DMS 273 treated with DMSO at 0.1 percent for 48 hours (cell line): ENCODE measurements around the gene MYBPH.

Experiments
- DNase-seq: peaks from one replicate; lab custom pipeline; 2025; lab: John Stamatoyannopoulos, UW

Gene MYBPH

DNA sequence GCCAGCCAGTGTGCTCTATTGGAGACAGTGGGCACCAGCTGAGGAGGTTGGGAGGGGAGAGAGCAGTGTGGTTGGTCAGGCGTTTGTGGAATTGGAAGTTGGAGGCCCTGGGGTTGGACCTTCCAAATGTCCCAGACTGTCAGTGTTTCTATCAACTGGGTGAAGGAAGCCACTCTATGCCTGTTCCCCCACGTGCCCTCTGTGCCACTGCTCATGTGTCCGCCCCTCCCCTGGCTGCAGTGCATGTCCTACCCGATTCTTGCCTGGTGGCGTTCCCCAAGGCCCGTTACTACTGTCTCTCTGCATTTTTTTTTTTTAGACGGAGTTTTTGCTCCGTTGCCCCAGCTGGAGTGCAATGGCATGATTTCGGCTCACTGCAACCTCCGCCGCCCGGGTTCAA lies 27.0 kb downstream of the MYBPH start:
- no peak for DNase-seq

DNA sequence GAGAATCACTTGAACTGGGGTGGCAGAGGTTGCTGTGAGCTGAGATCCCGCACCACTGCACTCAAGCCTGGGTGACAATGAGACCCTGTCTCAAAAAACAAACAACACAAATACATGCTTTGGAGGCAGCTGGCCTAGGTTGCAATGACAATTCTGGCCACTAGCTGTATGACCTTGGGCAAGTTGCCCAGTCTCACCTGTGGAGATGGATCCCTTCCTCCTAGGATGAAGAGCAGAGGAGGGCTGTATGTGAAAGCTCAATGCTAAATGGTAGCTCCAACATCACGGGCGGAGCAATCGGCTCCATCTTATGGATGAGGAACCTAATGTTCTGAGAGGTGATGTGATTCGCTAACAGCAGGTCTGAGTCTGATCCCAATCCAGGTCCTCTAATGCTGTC lies 27.5 kb downstream of the MYBPH start:
- DNase-seq = no peak

DNA sequence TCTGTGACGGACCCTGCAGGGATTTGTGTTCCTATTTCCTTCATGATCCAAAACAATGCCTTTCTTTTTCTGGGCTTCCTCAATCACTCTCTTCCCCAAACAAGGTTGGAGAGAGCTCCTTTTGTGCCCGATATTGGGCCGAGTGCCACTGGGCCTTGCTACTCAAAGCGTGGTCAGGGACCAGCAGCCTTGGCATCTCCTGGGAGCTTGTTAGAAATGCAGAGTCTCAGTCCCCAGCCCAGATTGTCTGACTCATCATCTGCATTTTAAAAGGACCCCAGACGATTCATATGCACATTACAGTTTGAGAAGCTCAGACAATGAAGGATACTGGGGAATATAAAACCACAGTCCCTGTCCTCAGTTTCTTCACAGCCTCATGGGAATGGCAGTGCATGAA lies 28.2 kb downstream of the MYBPH start:
- DNase-seq = no peak

DNA sequence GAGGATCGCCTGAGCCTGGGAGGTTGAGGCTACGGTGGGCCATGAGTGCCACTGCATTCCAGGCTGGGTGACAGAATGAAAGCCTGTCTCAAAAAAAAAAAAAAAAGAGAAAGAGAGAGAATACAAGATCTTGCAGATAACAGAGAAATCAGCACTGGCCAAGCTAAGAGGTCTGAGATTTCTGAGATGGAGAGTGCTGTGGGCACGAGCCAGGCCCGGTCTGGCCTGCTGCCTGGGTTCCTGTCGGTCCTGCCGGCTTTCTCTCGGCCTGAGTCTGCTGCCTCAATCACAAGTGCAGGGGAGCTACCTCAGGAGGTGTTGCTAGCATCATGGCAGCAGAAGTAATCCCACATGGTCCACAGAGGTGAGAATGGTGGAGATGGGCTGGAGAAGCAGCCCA lies 29.1 kb downstream of the MYBPH start:
- DNase-seq = no peak

DNA sequence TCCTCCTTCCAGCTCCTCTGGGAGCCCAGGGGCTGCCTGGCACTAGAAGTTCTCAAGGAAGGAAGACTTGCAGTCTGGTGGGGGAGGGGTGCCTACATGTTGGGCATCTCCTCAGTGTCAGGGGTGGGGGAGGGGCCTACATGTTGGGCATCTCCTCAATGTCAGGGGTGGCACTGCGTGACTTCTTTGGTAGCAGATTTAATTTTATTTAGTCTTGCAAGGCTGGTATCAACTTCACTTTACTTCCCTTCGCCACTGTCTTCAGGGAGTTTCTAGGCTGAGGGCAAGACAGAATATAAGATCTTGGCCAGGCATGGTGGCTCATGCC lies 29.6 kb downstream of the MYBPH start:
- DNase-seq = no peak

DNA sequence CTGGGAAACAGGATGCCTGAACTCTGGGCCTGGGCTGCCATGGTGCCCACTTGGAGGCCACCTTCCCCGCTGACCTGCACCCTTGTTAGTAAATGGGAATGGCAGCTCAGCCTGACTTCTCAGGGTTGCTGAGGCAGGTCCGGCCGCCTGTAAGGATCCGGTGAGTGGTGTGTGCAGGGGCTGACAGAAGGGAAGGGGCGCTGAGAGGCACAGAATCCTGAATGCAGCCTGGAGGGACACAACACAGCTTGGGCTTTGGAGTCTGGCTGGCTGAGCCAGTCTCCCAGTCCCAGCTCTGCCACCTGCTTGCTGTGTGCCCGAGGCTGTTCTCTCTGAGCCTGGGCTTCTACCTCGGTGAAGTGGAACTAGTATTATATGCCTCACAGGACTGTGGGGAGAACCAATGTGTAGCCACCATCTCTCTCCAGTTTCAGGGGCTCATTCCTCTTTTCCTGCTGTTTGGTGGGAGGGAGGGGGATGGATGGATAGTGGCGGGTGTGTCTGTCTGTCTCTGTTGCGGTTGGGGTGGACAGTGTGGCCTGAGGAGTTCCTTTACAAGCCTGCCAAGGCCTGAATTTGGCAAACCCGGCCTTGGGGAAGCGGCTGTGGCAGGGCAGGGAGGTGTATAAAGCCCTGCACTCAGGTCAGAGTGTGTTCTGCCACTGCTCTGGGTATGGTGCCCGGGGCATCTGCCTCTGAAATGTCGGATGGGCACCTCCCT lies 30.1 kb downstream of the MYBPH start:
- DNase-seq = no peak

DNA sequence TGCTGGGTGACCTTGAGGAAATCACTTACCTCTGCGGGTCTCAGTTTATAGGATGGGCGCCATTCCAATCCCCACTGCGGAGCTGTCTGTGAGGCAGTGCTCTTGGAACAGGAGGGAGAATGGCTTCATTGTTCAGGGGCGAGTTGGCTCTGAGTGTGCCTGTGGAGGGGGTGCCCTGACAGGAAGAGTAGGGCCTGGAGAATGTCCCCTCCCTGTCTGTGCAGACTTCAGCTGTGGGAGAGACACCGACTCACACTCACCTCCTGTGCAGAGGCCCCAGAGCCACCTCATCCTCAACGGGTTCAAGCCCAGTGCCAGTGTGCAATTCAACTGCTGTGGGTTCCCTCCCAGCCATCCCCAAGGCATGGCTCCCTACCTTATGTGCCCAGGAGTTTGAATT lies 31.0 kb downstream of the MYBPH start:
- DNase-seq = no peak

DNA sequence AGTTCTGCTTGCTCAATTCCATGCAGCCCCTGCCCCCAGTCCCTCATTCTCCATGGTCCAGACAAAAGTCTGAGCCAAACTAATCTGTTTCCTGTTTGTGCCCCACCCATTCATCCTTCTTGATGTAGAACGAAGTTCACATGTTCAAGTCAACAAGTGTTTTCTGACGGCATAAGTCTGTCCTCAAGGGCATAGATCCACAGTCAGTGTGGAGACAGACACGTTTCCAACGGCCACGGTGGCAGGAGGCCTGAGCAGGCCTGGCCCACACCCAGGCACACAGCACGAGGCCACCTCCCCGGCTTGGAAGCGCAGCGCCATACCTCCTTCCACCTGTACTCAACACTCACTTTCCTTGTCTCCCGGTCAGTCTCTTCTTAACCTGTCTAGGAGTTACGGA lies 32.0 kb downstream of the MYBPH start:
- DNase-seq = no peak

DNA sequence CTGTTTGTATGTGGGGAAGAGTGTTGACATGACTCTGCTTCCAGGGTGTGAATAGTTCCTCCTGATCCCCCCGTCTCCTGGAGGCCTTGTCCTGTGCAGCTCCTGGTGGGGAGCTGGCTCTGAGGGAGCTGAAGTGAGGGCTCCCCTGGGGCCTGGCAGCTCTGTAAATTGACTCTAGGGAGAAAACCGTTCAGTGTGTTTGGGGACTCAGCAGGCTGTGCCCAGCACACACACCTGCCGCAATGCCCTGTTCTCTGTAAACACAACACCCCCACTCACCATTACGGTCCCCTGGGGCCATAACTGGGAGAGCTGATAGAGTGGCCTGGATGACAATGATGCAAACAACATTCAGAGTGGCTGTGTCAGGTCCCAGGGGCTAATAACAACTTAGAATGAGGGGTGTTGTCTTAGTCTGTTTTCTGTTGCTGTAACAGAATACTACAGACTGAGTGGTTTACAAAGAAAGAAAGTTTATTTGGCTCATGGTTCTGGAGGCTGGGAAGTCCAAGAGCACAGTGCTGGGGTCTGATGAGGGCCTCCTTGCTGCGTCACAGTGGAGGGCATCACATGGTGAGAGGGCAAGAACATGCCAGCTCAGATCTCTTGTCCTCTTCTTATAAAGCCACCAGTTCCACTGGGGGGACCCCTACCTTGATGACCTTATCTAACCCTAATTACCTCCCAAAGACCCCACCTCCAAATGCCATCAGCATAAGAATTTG lies 32.8 kb downstream of the MYBPH start:
- no peak for DNase-seq

DNA sequence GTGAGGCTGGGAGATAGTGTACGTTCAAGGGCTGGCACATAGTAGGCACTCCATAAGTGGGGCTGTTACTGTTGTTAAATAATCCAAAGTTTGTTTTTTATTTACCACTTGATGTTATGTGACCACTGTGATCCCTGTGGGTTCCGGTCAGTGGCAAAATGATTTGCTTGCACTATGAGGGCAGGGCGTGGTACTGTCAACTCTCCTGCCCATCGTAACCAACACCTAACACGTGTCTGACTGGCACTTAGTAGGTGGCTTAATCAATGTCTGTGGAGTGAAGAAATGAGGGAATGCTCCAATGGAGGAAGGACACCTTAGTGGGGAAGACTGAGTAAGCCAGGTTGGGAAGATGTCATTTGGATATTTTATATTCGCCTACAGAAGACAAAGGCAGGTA lies 33.5 kb downstream of the MYBPH start:
- no peak for DNase-seq

DNA sequence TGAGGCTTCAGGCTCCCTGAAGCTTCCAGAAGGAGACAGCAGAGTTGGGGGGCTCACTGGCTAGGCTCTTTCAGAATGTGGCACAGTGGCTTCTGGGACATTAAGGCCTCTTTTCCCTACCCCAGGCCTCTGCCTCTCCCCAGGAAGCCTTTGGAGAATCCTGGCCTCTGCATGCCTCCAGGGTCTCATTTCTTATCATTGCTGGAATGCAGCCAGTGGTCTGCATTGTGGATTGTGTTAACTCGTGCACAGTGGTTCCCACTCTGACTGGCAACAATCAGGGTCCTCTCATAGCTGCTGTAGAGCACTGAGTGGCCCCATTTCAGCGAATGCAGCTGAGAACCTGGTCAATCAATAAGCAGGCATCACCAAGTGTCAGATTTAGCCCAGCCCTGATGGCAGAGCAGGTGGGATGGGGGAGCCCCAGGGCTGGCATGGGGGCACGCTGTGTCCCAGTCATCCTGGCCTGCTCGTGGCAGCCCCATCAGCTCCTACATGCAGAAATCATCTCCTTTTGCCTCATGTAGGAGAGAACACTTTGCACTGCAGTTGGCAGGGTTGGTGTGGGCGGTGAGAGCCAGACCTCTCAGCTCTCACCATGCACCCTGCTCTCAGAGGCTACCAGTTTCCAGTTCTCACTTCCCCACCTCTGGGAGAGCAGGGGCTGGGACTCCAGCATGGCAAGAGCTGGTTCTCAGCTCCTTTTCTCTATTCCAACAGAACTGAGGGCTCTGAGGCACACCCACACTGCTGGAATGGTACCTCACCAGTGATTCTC lies 34.7 kb downstream of the MYBPH start:
- DNase-seq = no peak

DNA sequence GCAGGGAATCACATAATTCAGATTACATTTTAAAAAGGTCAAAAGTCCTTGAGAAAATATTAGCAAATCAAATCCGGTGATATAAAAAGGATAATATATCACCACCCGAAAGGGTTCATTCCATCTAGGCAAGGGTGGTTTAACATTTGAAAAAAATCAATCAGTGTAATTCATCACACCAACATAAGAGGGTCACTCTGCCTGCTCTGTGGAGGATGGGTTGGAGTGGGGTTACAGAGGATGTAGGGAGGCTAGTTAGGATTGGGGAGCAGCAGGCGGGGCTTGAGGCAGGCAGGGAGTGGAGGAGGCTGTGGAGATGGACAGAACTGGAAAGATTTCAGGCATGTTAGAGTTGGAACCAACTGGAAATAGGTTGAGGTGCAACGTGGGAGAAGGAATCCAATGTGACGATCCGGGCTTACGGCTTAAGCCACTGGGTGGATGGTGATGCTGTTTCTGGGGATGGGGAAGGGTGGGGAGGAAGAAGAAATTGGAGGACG lies 35.6 kb downstream of the MYBPH start:
- no peak for DNase-seq

DNA sequence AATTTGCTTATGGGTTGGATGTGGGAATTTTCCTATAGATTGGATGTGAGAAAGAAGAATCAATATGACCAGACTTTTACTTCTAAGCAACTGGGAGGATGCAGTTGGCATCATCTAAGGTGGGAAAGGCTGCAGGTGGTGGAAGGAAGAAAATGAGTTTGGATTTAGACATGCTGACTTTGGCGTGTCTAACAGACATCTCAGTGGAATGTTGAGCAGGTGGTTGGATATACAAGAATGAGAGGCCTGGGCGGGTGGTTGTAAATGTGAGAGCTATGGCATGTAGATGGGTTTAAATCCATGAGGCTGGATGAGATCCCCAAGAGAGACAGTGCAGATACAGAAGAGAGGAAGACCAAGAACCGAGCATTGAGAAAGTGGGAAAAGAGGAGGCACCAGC lies 37.6 kb downstream of the MYBPH start:
- no peak for DNase-seq

DNA sequence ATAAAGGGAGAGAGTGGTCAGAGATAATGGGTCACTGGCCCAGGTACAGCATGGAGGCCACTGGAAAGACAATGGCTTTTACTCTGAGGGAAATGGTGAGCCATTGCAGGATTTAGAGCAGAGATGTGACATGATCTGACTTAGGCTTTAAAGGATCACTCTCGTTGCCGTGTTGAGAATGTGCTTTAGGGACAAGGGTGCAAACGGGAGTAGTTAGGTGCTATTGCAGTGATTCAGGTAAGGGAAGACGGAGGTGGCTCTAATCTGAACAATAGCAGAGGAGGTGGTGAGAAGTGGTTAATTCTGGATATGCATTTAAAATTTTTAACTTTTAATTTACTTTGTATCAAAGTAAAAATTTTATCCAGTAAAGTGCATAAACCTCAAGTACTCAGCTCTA lies 38.3 kb downstream of the MYBPH start:
- DNase-seq = no peak

DNA sequence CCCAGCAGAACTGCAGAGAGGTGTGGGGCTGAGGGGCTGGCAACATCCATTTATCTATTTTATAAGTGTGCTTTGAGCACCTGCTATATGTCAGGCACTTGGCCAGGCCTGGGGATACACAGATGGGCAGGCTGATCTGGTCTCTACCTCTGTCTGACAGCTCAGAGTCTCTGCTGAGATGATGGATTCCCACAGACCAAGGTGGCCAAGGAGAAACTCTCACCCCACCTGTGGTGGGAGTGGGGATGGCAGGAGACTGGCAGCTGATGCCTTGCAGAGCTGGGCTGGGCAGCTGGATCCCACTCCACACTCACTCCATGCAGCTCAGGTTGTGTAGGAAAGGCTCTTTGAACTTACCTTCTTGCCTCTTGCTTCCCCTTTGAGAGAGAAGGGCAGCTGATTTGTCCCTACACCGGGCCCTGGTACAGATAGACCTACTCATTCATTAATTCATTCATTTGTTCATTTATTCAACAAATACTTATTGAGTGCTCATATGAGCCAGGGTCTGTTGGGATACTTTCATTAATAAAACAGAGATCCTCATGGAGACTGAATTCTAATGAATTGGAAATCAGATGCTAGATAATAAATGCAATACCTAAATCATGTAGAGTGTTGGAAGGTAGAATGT lies 39.1 kb downstream of the MYBPH start:
- no peak for DNase-seq

DNA sequence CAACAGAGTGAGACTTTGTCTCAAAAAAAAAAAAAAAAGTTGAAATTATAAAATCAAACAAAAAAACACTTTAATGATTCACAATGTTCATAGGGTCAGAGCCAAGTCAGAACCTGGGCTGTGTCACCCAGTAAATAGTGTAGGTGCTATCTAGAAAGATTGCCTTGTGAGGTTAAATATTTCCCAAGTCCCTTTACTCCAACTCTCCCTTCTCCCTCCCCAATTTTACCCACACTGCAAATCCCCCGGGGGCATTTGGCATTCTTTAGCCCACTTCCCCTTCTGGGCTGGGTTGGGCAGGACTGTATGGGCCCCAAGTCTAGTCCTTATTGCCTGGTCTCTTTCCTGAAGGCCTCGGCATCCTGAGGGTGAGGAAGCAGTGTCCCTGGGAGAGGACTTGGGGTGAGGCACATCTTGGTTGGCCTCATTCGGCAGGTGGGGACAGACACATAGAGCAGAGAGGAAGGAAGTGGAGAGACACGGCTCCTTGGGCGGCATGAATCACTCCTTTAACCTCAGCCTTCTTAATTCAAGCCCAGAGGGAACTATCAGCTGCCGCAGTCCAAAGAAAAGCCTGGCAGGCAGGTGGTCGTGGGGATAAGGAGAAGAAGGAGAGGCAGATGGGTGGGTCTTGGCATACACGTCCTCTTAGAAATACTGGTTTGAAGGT lies 39.9 kb downstream of the MYBPH start:
- no peak for DNase-seq

DNA sequence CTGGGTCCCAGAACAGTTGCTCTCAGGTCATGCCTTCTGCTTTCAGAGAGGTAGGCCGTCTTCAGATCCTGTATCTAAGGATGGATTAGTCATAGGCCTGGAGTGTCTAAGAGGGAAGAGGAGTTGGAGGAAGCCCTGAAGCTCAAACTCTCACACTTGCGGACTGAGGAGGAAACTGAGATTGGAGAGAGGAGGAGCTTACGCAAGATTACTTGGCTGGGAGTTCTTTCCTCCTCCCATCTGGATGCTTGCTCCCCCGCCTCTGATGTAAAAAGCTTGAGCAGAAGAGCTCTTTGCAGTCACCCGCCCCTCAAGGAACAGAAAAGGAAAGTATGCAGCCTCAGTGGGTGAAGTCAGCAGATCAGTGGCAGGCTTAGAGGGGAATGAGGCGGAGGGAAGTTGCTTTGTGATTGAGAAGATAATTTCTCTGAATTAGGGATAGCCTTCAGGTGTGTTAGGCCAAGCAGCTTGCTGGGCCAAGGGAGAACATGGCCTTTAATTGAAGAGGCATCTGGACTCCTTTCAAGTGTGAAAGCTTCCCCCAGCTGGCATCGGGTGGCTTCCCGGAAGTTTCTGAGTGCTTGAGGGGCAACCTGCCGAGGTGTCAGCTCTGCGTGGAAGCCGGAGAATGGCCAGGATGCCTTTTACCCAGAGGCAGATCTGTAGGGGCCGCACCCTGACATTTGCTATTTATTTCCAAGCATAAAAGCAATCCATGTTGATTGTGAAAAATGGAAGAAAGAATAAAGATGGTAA lies 41.5 kb downstream of the MYBPH start:
- no peak for DNase-seq

DNA sequence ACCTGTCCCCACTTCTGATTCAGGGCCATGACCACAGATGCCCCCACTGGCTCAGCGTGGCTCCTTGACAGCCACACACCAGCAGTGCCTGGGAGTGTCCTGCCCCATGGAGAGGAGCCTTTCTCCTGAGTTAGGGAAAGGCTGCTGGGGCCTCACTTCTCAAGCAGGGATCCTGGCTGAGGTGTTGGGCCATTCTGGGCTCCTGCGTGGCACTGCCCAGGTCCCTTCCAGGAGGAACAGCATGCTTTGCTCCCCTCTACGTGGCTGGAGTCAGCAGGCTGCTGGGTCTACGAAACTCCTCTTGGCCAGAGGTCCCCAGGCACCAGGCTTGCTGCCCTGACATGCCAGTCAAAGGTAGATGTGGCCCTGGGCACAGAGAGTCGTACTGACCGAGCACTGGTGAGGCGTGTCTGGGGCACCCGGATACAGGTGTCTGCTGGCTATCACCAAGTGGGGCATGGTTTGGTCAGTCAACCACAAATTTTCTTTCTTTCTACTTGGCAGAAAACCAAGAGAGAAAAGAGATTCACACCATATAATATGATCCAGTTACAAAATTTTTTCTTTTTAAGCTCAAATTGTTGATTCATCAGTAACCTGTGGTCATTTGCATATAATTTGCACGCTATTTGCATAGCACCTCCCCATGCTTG lies 44.0 kb downstream of the MYBPH start:
- no peak for DNase-seq

DNA sequence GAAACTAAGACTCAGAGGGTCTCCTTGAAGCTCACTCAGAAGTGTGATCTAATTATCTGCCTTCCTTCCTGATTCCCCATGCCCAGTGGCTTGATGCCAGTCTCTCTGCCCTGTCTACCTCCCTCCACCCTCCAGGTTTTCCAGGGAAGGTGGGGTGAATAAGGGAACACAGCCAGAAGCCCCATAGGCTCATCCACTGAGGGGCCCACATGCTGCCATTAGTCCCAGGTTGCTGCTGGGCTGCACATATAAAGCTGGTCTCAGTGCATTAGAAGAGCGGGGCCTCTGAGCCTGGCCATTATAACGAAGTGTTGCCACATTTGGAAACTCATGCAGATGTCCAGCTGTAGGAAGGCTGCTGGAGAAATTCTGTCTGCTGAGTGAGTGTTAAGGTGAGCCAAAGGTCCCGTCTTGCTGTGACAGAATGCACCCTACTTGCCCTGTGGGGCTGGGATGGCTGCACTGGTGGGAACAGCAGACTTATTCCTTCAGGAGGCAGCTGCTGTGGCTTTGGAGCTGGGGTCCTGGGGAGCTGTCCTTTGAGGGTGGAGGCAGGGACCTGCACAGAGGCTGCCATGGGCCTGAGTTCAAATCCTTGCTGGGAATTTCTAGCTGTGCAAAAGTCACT lies 45.2 kb downstream of the MYBPH start:
- DNase-seq = no peak

DNA sequence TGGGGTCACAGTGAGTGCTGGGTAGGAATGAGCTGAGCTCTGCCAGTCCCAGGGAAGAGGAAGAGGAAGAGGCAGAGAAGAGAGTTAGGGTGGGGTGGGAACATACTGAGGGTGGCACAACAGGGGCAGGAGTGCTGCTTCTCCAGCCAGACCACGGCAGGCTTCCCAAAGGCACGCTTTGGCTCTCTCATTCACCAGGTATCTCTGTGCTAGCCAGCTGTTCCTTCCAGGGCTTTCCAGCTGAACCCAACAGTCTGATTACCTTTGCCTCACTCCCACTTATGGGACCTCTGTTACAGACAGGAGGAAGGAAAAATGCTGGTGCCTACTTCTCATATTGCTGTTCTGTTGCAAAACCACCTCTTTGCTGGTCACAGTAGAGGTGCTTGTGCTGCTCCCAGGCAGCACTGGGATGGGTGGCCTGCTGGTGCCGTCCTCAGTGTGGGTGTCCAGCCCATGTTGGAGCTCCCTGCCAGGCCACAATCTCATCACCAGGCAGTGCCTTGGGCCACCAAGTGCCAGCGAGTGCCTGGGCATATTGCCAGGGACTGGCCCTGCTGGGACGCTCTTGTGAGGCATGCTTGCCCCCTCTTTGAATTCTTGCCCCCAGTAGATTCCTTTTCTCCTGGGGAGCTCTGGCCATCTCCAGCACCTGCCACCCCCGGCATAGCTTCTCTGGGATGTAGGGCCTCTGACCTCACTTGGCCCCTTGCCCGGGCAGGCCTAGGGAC lies 46.0 kb downstream of the MYBPH start:
- DNase-seq = no peak
